Loucy (cell line): Measurements from ENCODE around the gene KIAA0930.

Source experiments
- EZH2phosphoT487 ChIP-seq: fragments of 200-600 bp; IDR thresholded peaks from 2 replicates; pipeline ENCODE4 v1.6.1; 2018; ENCODE audit warnings: antibody characterized with exemption, mild to moderate bottlenecking, moderate library complexity, borderline replicate concordance
- TF ChIP-seq, protein P1 (sequence below): fragments of 200-600 bp; sonication (generic); conservative IDR thresholded peaks from 2 replicates; pipeline ENCODE4 v1.5.1; 2014; ENCODE audit warnings: mild to moderate bottlenecking, antibody characterized with exemption, low read length

DNA sequence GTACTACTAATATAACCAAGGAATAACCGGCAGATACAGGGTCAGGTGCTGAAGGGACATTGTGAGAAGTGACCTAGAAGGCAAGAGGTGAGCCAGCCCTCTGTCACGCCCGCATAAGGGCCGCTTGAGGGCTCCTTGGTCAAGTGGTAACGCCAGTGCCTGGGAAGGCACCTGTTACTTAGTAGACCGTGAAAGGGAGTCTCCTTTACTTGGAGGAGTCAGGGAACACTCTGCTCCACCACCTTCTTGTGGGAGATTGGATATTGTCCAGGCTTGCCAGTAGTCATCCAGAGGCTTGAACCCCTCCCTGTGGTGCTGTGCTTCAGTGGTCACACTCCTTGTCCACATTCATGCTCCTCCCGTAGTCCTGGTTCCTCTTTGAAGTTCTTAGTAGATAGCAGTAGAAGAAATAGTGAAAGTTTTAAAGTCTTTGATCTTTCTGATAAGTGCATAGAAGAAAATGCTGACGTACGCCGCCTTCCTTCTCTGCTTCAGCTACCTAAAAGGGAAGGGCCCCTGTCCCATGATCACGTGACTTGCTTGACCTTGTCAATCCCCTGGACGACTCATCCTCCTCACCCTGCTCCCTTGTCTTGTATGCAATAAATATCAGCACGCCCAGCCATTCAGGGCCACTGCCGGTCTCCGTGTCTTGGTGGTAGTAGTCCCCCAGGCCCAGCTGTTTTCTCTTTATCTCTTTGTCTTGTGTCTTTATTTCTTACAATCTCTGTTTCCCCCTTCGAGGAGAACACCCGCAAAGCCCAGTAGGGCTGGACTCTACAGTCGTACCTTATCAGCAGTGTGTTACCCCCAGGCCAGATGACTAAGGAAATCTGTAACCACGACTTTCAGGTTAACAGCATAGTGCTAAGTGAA is 70.9 kb downstream of the KIAA0930 start:
- TF ChIP-seq, protein P1, sequence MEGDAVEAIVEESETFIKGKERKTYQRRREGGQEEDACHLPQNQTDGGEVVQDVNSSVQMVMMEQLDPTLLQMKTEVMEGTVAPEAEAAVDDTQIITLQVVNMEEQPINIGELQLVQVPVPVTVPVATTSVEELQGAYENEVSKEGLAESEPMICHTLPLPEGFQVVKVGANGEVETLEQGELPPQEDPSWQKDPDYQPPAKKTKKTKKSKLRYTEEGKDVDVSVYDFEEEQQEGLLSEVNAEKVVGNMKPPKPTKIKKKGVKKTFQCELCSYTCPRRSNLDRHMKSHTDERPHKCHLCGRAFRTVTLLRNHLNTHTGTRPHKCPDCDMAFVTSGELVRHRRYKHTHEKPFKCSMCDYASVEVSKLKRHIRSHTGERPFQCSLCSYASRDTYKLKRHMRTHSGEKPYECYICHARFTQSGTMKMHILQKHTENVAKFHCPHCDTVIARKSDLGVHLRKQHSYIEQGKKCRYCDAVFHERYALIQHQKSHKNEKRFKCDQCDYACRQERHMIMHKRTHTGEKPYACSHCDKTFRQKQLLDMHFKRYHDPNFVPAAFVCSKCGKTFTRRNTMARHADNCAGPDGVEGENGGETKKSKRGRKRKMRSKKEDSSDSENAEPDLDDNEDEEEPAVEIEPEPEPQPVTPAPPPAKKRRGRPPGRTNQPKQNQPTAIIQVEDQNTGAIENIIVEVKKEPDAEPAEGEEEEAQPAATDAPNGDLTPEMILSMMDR = no peak
- no peak for TF ChIP-seq EZH2phosphoT487
